ENCODE data around the gene DOCK4. TPM values are rescaled to one million over a fixed set of nuclear protein-coding genes. Genes with fewer than 3 reads are reported as not detected.

The DOCK4 gene
- total and polyA plus RNA-seq, 7 donors: 3.0 to 28.5 (median 14.1) TPM

GRCh38 chr7:112080441-112080840 is 125.8 kb downstream of the DOCK4 start:
- H3K4me3 ChIP-seq: no peak overlapping the region
- intact Hi-C loops (cut with DNase I): no loop called here
- TF ChIP-seq POLR2A (IDR thresholded peaks at IDR 0.05) (no peak), POLR2AphosphoS5 (IDR thresholded peaks at IDR 0.05) (peak in 1 of 4 donors; percentile 43), EP300 (IDR thresholded peaks at IDR 0.05) (peak in 2 of 4 donors; percentile 60 to 79), CTCF (IDR thresholded peaks at IDR 0.05) (no peak)
- 65 to 87% methylated on average over 5 of the region's 5 CpGs for WGBS, 2 donors
- H3K36me3 ChIP-seq: no peaks in the 10 kb centered on the region
- no peaks in the 10 kb centered on the region for H3K4me1 ChIP-seq
- no peaks in the 10 kb centered on the region for H3K9me3 ChIP-seq
- DNase-seq: no peak
- peak overlapping the region in 2 of 4 donors; percentile 21 to 48 for H3K27ac ChIP-seq
- no peaks in the 10 kb centered on the region for H3K27me3 ChIP-seq

GRCh38 chr7:112079673-112080072 is 126.5 kb downstream of the DOCK4 start:
- H3K4me3 ChIP-seq: no peak overlapping the region
- H3K9me3 ChIP-seq: no peaks in the 10 kb centered on the region
- peak overlapping the region in 1 of 4 donors; percentile 20 for H3K27ac ChIP-seq
- no peak for DNase-seq
- TF ChIP-seq POLR2A (IDR thresholded peaks at IDR 0.05): no peak
- no peak for TF ChIP-seq POLR2AphosphoS5 (IDR thresholded peaks at IDR 0.05)
- TF ChIP-seq EP300 (IDR thresholded peaks at IDR 0.05): no peak
- no peak for TF ChIP-seq CTCF (IDR thresholded peaks at IDR 0.05)
- intact Hi-C loops (cut with DNase I): no loop called here
- no peaks in the 10 kb centered on the region for H3K27me3 ChIP-seq
- no peaks in the 10 kb centered on the region for H3K4me1 ChIP-seq
- H3K36me3 ChIP-seq: no peaks in the 10 kb centered on the region

GRCh38 chr7:112079122-112079521 is 127.1 kb downstream of the DOCK4 start:
- Histone ChIP-seq H3K27me3 (no peaks in the 10 kb centered on the region), H3K4me3 (no peak overlapping the region), H3K9me3 (no peaks in the 10 kb centered on the region), H3K4me1 (no peaks in the 10 kb centered on the region), H3K36me3 (no peaks in the 10 kb centered on the region), H3K27ac (peak overlapping the region in 1 of 4 donors; percentile 20)
- 31 to 70% methylated on average over 1 of the region's 1 CpG for WGBS, 2 donors
- no peak for DNase-seq
- TF ChIP-seq CTCF (IDR thresholded peaks at IDR 0.05): no peak
- no peak for TF ChIP-seq EP300 (IDR thresholded peaks at IDR 0.05)
- TF ChIP-seq POLR2A (IDR thresholded peaks at IDR 0.05): no peak
- no peak for TF ChIP-seq POLR2AphosphoS5 (IDR thresholded peaks at IDR 0.05)
- intact Hi-C loops (cut with DNase I): no loop called here

GRCh38 chr7:112076324-112076723 is 129.9 kb downstream of the DOCK4 start:
- TF ChIP-seq EP300 (IDR thresholded peaks at IDR 0.05) (no peak), POLR2AphosphoS5 (IDR thresholded peaks at IDR 0.05) (no peak), CTCF (IDR thresholded peaks at IDR 0.05) (no peak), POLR2A (IDR thresholded peaks at IDR 0.05) (no peak)
- no peaks in the 10 kb centered on the region for H3K4me1 ChIP-seq

GRCh38 chr7:112074464-112074863 is 131.7 kb downstream of the DOCK4 start:
- no peak overlapping the region for H3K27ac ChIP-seq
- H3K4me1 ChIP-seq: no peaks in the 10 kb centered on the region
- no peaks in the 10 kb centered on the region for H3K36me3 ChIP-seq
- DNase-seq: no peak
- no peaks in the 10 kb centered on the region for H3K9me3 ChIP-seq
- TF ChIP-seq EP300 (IDR thresholded peaks at IDR 0.05) (no peak), POLR2A (IDR thresholded peaks at IDR 0.05) (no peak), POLR2AphosphoS5 (IDR thresholded peaks at IDR 0.05) (no peak), CTCF (IDR thresholded peaks at IDR 0.05) (no peak)
- no peak overlapping the region for H3K4me3 ChIP-seq
- intact Hi-C loops (cut with DNase I): no loop called here
- no peaks in the 10 kb centered on the region for H3K27me3 ChIP-seq

More at GRCh38 chr7:112076324-112076723, 129.9 kb downstream of the DOCK4 start:
- Histone ChIP-seq H3K4me3 (no peak overlapping the region), H3K36me3 (no peaks in the 10 kb centered on the region), H3K9me3 (no peaks in the 10 kb centered on the region), H3K27me3 (no peaks in the 10 kb centered on the region), H3K27ac (no peak overlapping the region)
- no peak for DNase-seq
- intact Hi-C loops (cut with DNase I): no loop called here
